K562 (cell line): ENCODE data around the gene PALMD. TPM values are rescaled to one million over a fixed set of nuclear protein-coding genes. Genes with fewer than 3 reads are reported as not detected.

Experiments
- ATAC-seq: fragments of 200-7000 bp; cut with Tn5 transposase; 3 replicates; pipeline ENCODE4 v1.9.1; 2020; ENCODE audit warnings: moderate library complexity
- BruUV-seq: library from RNA; stranded (reverse); fragments of 400-500 nt; replicated peaks from 2 replicates; lab custom pipeline; 2021; lab: Mats Ljungman, UMichigan
- CTCF ChIA-PET: fragments of 300-600 bp; formaldehyde crosslinking; extraction: SDS; loops from one replicate; lab custom pipeline; 2021; ENCODE audit warnings: low intra/inter-chr PET ratio; lab: Yijun Ruan, JAX
- POLR2A ChIA-PET: fragments of 300-600, 350-650 bp; sonication (Branson Sonifier 250); formaldehyde crosslinking; extraction: SDS; loops from one replicate; lab custom pipeline; 2021; ENCODE audit warnings: antibody characterized with exemption, inconsistent platforms; lab: Yijun Ruan, JAX
- DNase-seq, 4 experiments: peaks; one replicate each; pipeline versions ENCODE4 v3.0.0 to v3.0.0-alpha.2; 2011 to 2018; ENCODE audit warnings: low spot score in 3 of 4, mixed read lengths in 3 of 4; ENCODE audit errors: extremely low read depth in 1 of 4
- FAIRE-seq: peaks from 2 replicates; lab custom pipeline; 2011; peaks lifted over from hg19 to GRCh38; lab: Jason Lieb, UNC
- H2AFZ ChIP-seq: 2 replicates; pipeline ENCODE4 v1.6.0; 2011; ENCODE audit warnings: low read depth, low read length, control low read depth, inconsistent platforms
- H3K27ac ChIP-seq: fragments of 200-600 bp; 3 replicates; pipeline ENCODE4 v1.8.0; 2011; ENCODE audit warnings: low read depth, mild to moderate bottlenecking, control low read depth, inconsistent platforms, low read length, moderate library complexity, mixed read lengths; ENCODE audit errors: extremely low read depth
- H3K27me3 ChIP-seq, 2 experiments: fragments of 300-600 bp in 1 of 2; 2 replicates in 1 of 2; 3 replicates in 1 of 2; pipeline versions ENCODE4 v1.6.0 to v1.8.0; 2011; ENCODE audit warnings: inconsistent platforms in 2 of 2, low read length in 2 of 2, mild to moderate bottlenecking in 1 of 2, mixed read lengths in 1 of 2, moderate library complexity in 1 of 2; ENCODE audit not compliant: control insufficient read depth in 2 of 2, insufficient read depth in 2 of 2
- H3K36me3 ChIP-seq: fragments of 300-600 bp; 3 replicates; pipeline ENCODE4 v1.8.0; 2011; ENCODE audit warnings: mild to moderate bottlenecking, low read length, inconsistent platforms; ENCODE audit not compliant: control insufficient read depth, insufficient read depth
- H3K4me1 ChIP-seq, 2 experiments: fragments of 200-600 bp in 1 of 2; replicated peaks in 1 of 2; 2 replicates in 1 of 2; 3 replicates in 1 of 2; pipeline versions ENCODE4 v1.5.1 to v1.8.0; 2011; ENCODE audit warnings: inconsistent platforms in 2 of 2, low read length in 2 of 2, mild to moderate bottlenecking in 1 of 2, mixed read lengths in 1 of 2, moderate library complexity in 1 of 2; ENCODE audit not compliant: control insufficient read depth in 2 of 2, insufficient read depth in 2 of 2
- H3K4me2 ChIP-seq: 2 replicates; pipeline ENCODE4 v1.6.1; 2011; ENCODE audit warnings: low read length, control low read depth, inconsistent platforms, mixed read lengths; ENCODE audit not compliant: insufficient read depth
- H3K4me3 ChIP-seq: fragments of 200-600 bp; sonication (generic), shearing (Covaris generic); 2 replicates; pipeline ENCODE4 v1.5.1; 2016; ENCODE audit warnings: control low read depth, inconsistent platforms
- H3K79me2 ChIP-seq: fragments of 200-600 bp; 3 replicates; pipeline ENCODE4 v1.8.0; 2011; ENCODE audit warnings: low read length, inconsistent platforms; ENCODE audit not compliant: control insufficient read depth, insufficient read depth
- H3K9ac ChIP-seq, 2 experiments: 2 replicates each; pipeline versions ENCODE4 v1.6.0 to v1.6.1; 2011; ENCODE audit warnings: low read depth in 2 of 2, low read length in 2 of 2, control low read depth in 1 of 2, inconsistent platforms in 1 of 2, mild to moderate bottlenecking in 1 of 2, mixed read lengths in 1 of 2; ENCODE audit not compliant: insufficient read depth in 1 of 2
- H3K9me1 ChIP-seq: one replicate; pipeline ENCODE4 v1.6.0; 2011; ENCODE audit warnings: inconsistent platforms, mild to moderate bottlenecking, low read length, moderate library complexity; ENCODE audit not compliant: control insufficient read depth, insufficient read depth
- H3K9me3 ChIP-seq: replicated peaks from 2 replicates; pipeline ENCODE4 v1.5.1; 2011; ENCODE audit warnings: low read depth, low read length, inconsistent platforms; ENCODE audit not compliant: control insufficient read depth, insufficient read depth
- H4K20me1 ChIP-seq: replicated peaks from 2 replicates; pipeline ENCODE4 v1.6.1; 2011; ENCODE audit warnings: low read length, inconsistent platforms, mixed read lengths; ENCODE audit not compliant: control insufficient read depth, insufficient read depth
- GTF2F1 ChIP-seq: IDR thresholded peaks from 2 replicates; pipeline ENCODE4 v1.6.1; 2011; ENCODE audit warnings: low read depth, low read length, improper control_type of control experiment
- SAFB2 ChIP-seq: fragments of 200-400 bp; formaldehyde crosslinking; IDR thresholded peaks from 2 replicates; pipeline ENCODE4 v1.6.1; 2018; ENCODE audit warnings: borderline replicate concordance, low read length, low read depth, moderate library complexity; ENCODE audit not compliant: severe bottlenecking
- SIN3A ChIP-seq, 2 experiments: fragments of 150-350 bp in 1 of 2; IDR thresholded peaks; 2 replicates each; pipeline ENCODE4 v1.6.1; 2011 to 2016; ENCODE audit warnings: borderline replicate concordance in 2 of 2, low read depth in 2 of 2, low read length in 2 of 2, mild to moderate bottlenecking in 2 of 2, moderate library complexity in 2 of 2; ENCODE audit not compliant: control insufficient read depth in 1 of 2
- XRCC4 ChIP-seq: IDR thresholded peaks from one replicate; pipeline ENCODE4 v1.6.1; 2011; ENCODE audit not compliant: insufficient read depth, insufficient read length; ENCODE audit errors: extremely low read depth
- ZBTB5 ChIP-seq: fragments of 450-650 bp; IDR thresholded peaks from 2 replicates; pipeline ENCODE4 v1.6.1; 2017; ENCODE audit warnings: antibody characterized with exemption
- ZBTB8A ChIP-seq: fragments of 450-650 bp; IDR thresholded peaks from 2 replicates; pipeline ENCODE4 v1.6.1; 2018; ENCODE audit warnings: mild to moderate bottlenecking, moderate library complexity; ENCODE audit not compliant: partially characterized antibody
- ZNF561 ChIP-seq: fragments of 450-650 bp; formaldehyde crosslinking; conservative IDR thresholded peaks from 2 replicates; pipeline ENCODE4 v1.4.0; 2020; ENCODE audit warnings: mild to moderate bottlenecking, moderate library complexity
- WGBS: fragments of 100-300 bp; shearing (Covaris generic); methylation state at CpG from one replicate; pipeline ENCODE4 v1.1.6; 2016; ENCODE audit warnings: low coverage, mixed read lengths; ENCODE audit not compliant: insufficient coverage; ENCODE audit errors: missing lambda C conversion rate; 5-methylcytosine and 5-hydroxymethylcytosine counted together
- in situ Hi-C: fragments of 300-500 bp; cut with MboI; formaldehyde crosslinking; loops from 4 replicates; pipeline ENCODE4 v1.15.0; 2018; ENCODE audit warnings: inconsistent platforms, mixed read lengths
- intact Hi-C: fragments of 100-400 bp; cut with micrococcal nuclease; formaldehyde crosslinking; loops from 2 replicates; pipeline ENCODE4 v1.14.2; 2022
- polyA plus RNA-seq, 8 experiments: library from polyadenylated mRNA; depleted of rRNA in 4 of 8; stranded (reverse) in 5 of 8; unstranded in 3 of 8; fragments of >200 nt; fragmentation: Nextera tagmentation in 2 of 8; fragmentation: Illumina TruSeq in 1 of 8; extraction: Ambion mirVana in 2 of 8; extraction: Trizol in 1 of 8; gene quantifications; 2 replicates each; pipeline versions ENCODE4 v1.2.1 to v1.2.3, GENCODE V29; 2011 to 2014; ENCODE audit warnings: inconsistent platforms in 1 of 8, missing spikeins in 1 of 8
- total RNA-seq, 7 experiments: library from RNA; depleted of rRNA in 6 of 7; stranded (reverse); fragments of >200 nt in 6 of 7; fragmentation: Illumina TruSeq in 2 of 7; extraction: Trizol in 2 of 7; gene quantifications; 2 replicates each; pipeline versions ENCODE4 v1.2.1 to v1.2.3, GENCODE V29; 2011 to 2021; ENCODE audit warnings: low replicate concordance in 1 of 7

PALMD gene
- total and polyA plus RNA-seq, 9 of the 15 experiments (the other 6 are each of a cell fraction or from before 2014, with no cell fraction given), result 2.7 to 13.5 (median 5.4) TPM

DNA sequence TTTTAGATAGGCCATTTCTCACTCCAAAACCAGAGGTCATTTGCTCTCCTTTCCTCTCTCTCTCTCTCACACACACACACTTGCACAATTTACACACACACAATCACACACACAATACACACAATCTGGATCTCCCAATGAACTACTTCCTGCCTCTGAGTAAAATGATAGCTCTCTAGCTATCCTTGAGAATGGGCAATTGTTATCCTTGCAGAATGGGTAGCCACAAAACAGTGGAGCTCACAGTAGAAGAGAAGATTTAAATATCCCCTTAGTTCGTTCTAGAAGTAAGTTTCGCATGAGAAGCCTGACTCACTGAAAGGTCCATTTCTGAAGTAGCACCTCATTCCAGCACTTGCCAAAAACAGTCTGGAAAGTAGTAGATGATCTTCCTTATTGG is 17.6 kb downstream of the PALMD start:
- Histone ChIP-seq H3K27ac (no peak overlapping the region), H4K20me1 (no peaks in the 10 kb centered on the region), H3K4me1 (no peaks in the 10 kb centered on the region), H3K9ac (no peak overlapping the region), H3K9me1 (no peaks in the 10 kb centered on the region), H3K79me2 (no peaks in the 10 kb centered on the region), H3K4me3 (no peak overlapping the region), H3K9me3 (no peaks in the 10 kb centered on the region)
- no peak for FAIRE-seq
- POLR2A ChIA-PET, result interaction anchor here (0.7 to 1.5 kb wide), 4 partner anchors 9 to 26 kb away, joined by 3 to 8 read pairs (median 3); partner anchors contain the start of gene PALMD
- no peak for TF ChIP-seq ZNF561
- no peak for TF ChIP-seq ZBTB8A
- TF ChIP-seq XRCC4, result no peak
- TF ChIP-seq SIN3A (IDR thresholded peaks at IDR 0.05; ENCODE audit: borderline replicate concordance in 2 of 2, control insufficient read depth in 1 of 2, low read depth in 2 of 2, low read length in 2 of 2), result no peak
- no peak for TF ChIP-seq SAFB2
- no peak for TF ChIP-seq ZBTB5
- TF ChIP-seq GTF2F1, result no peak
- TF ChIP-seq, all 486 proteins: peak for 0
- in situ Hi-C loops (no loop called here), intact Hi-C loops (no loop called here)
- CTCF ChIA-PET, result no interaction called here
- DNase-seq (no peak), ATAC-seq (no peak)
- Histone ChIP-seq H2AFZ (no peak overlapping the region), H3K27me3 (no peaks in the 10 kb centered on the region), H3K36me3 (no peaks in the 10 kb centered on the region), H3K4me2 (no peak overlapping the region)
- WGBS, result 92% methylated on average over 2 of the region's 2 CpGs
- no TSS peak for BruUV-seq
